Activated CD4-positive, alpha-beta T cell treated with anti-CD3 and anti-CD28 coated beads, Interleukin-2, amount 50 U/mL, for 24 hours (primary cell): ENCODE results near the gene MAPT.

Experiments used
- DNase-seq, 2 donors: peaks; one replicate each; pipeline ENCODE4 v3.0.0-alpha.2; 2020; ENCODE audit warnings: low read depth in 1 of 2, low spot score in 1 of 2

Gene MAPT

GRCh38 chr17:46044286-46044928, 150.1 kb downstream of the MAPT start:
- DNase-seq: peak in 1 of 2 donors; percentile 37

- DNase-seq: no peak
Observed at GRCh38 chr17:46044989-46045388, 150.6 kb downstream of the MAPT start.

DNA sequence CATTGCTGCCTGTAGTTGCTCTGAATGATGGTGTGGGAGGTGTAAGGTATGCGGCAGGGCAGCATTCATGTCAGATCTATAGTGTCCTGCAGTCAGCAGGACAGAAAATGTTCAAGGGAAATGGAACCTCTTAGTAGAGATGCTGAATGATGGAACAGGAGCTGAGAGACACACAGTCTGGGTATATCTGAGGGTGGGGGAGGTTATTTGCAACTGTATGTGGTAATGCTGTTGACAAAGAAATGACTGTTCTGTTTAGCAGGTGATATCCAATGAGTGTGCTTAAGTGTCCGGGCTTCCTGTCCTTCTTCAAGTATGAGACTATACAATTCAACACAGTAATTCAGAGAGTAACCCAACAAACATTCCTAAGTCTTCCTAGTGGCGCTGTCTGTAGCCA, 151.3 kb downstream of the MAPT start:
- DNase-seq: no peak

DNA sequence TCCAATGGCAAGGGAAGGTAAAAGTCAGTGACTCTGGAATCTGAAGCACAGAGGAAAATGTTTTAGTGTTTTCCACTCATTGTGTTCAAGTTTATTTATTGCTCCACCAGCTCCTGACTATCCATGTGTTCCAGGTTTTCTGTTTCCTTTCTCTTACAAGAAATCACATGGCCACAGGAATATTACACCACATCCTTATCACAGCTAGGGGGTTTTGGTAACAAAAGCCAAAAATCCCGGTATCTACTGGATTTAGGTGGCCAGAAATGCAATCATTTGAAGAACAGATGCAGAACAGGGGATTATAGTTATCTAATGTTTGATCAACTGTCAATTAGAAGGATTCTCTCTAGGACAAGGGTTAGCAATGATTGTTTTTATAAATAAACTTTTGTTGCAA, 152.6 kb downstream of the MAPT start:
- DNase-seq: no peak

DNA sequence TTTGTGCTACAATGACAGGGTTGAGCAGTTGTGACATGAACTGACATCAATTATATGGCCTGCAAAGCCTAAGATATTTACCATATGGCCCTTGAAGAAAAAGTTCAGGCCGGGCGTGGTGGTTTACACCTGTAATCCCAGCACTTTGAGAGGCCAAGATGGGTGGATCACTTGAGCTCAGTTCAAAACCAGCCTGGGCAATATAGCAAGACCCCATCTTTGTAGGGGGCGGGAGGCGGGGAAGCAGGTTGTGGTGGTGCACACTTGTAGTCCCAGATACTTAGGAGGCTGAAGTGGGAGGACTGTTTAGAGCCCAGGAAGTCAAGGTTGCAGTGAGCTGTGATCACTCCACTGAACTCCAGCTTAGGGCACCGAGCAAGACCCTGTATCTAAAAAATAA, 153.0 kb downstream of the MAPT start:
- DNase-seq: no peak

DNA sequence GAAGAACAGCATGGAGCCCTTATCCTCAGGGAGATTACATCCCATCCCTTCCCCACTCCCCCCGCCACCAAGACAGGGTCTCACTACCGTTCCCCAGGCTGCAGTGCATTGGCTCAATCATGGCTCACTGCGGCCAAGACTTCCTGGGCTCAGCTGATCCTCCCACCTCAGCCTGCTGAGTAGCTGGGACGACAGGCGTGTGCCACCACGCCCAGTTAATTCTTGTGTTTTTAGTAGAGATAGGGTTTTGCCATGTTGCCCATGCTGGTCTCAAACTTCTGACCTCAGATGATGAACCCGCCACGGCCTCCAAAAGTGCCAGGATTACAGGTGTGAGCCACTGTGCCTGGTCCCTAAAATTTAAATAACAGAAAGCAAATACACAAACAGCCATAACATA, 153.5 kb downstream of the MAPT start:
- no peak for DNase-seq

DNA sequence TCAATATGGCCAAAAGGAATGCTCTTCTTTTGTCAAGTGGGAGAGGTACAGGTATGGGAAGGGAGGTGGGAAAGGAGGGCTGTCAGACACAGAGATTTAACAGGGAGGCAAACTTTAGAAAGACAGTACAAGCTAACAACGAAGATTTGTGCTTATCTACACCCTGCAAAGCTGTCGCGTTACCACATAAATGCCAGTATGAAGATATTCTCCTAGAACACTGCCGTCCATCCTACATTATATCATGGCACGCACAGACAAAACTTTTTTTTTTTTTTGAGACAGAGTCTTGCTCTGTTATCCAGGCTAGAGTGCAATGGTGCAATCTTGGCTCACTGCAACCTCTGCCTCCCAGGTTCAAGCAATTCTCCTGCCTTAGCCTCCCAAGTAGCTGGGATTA, 155.3 kb downstream of the MAPT start:
- no peak for DNase-seq

- no peak for DNase-seq
Observed at GRCh38 chr17:46053911-46054534, 159.7 kb downstream of the MAPT start.

GRCh38 chr17:46056800-46057304, 162.5 kb downstream of the MAPT start:
- no peak for DNase-seq

- no peak for DNase-seq
Observed at GRCh38 chr17:46057366-46057765, 163.0 kb downstream of the MAPT start.

DNA sequence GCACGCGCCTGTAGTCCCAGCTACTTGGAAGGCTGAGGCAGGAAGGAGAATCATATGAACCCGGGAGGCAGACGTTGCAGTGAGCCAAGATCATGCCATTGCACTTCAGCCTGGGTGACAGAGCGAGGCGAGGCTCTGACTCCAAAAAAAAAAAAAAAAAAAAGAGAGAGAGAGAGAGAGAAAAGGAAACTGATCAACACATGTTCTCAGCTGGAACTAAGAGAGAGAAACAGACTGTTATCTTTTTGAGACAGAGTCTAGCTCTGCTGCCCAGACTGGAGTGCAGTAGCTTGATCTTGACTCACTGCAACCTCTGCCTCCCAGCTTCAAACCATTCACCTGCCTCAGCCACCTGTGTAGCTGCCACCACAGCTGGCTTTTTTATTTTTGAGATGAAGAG, 165.1 kb downstream of the MAPT start:
- DNase-seq: no peak

DNA sequence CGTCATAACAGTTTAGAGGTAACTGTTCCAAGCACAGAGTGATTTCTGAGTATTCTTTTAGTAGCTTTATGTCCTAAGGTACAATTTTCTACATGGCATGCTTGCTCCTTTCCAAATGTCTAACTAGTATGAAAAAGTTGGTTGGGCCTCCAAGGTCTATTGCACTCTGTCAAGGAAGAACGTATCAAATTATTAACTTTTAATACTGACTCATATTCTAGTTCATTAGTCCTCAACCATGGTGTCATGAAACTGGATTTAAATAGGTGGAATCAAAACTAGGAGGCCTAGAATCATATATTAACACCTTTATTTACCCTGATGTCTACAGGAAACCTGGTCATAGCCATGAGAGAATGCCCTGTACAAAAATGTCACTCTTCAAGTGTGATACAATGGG, 166.1 kb downstream of the MAPT start:
- DNase-seq: no peak

DNA sequence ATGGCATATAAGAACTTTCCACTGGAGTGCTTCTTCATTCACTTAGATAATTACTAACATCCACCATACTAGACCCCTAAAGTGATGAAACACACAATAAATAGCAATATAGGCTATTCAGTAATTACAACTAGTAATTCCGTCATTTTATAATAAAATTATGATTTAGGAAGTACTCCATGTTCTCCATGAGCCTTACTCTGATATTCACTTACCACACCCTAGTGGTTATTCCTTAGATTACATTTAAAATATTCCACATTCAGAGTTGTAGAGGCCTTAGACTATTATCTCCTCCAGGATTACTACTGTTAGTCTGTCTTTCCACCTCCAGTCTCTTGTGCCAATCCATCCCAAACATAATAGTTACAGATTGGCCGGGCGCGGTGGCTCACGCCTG, 167.1 kb downstream of the MAPT start:
- no peak for DNase-seq

DNA sequence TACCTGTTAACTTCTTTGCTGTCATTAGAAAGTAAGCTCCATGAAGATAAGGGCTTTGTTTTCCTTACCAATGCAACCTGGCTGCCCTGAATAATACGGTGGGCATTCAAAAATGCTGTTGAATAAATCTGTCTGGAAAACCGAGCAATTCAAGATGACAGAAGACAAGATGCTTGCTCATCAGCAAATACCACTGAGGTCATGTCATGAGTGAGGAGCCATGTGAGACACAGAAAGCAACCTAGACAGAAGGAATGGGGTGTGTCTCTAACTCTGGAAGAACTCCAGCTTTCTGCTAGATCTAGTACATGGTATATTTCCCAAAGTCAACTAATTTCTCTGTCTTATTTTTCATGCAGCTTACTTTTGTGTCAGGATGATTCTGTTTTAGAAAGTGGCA, 168.9 kb downstream of the MAPT start:
- DNase-seq: no peak

GRCh38 chr17:46064460-46064859, 170.1 kb downstream of the MAPT start:
- DNase-seq: no peak

DNA sequence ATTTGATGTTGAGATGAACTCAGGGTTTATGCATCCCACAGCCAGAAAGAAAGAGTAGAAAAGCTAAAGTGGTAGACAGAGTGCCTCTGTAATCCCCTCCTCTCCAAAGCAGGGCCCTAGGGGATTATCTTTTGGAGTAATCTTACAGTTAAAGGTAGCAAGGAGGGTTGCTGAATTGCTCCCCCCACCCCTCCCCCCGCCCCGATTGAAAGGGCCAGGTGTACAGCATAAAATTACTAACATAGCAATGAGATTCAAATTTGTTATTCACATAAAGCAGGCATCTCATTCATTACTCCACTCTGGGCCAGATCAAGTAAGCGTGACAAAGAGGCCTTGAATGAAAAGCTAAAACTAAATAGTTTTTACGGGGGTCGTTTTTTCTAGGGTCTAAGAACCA, 177.4 kb downstream of the MAPT start:
- no peak for DNase-seq

- no peak for DNase-seq
Observed at GRCh38 chr17:46072998-46073397, 178.6 kb downstream of the MAPT start.

DNA sequence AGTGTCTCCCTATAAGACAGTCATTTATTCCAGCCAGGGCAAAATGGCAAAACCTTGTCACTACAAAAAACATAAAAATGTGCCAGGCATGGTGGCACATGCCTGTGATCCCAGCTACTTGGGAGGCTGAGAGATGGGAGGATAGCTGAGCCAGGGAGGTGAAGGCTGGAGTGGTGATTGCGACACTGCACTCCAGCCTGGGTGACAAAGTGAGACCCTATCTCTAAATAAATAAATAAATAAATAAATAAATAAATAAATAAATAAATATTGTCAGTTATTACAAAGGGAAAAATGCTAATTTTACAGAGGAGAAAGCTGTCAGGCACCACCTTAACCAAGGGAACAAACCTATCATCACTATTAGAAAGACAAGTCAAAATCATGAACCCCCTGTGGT, 180.2 kb downstream of the MAPT start:
- no peak for DNase-seq
